CD4-positive, alpha-beta T cell (primary cell): ENCODE results near the gene UTP25. TPM values are rescaled to one million over a fixed set of nuclear protein-coding genes. Genes with fewer than 3 reads are reported as not detected.

Source experiments
- ATAC-seq: fragments of 200-7000 bp; cut with Tn5 transposase; one replicate; pipeline ENCODE4 v1.10.0; 2022; ENCODE audit warnings: mild to moderate bottlenecking; ENCODE audit not compliant: poor library complexity
- CTCF ChIA-PET: fragments of 350-600 bp; sonication (Branson Sonifier 250); formaldehyde crosslinking; loops from one replicate; lab custom pipeline; 2021; ENCODE audit warnings: antibody characterized with exemption, inconsistent platforms; lab: Charles Lee
- POLR2A ChIA-PET: fragments of 350-600 bp; sonication (Branson Sonifier 250); formaldehyde crosslinking; loops from one replicate; lab custom pipeline; 2021; ENCODE audit warnings: antibody characterized with exemption, inconsistent platforms; lab: Charles Lee
- DNase-seq, 14 experiments: peaks; one replicate each; pipeline ENCODE4 v3.0.0-alpha.2; 2013 to 2020; ENCODE audit warnings: mixed read lengths in 2 of 14
- H3K27ac ChIP-seq, 2 donors: one replicate each; pipeline versions ENCODE4 v1.5.1 to v1.7.0; 2013; ENCODE audit warnings: low read length in 2 of 2, low read depth in 1 of 2, mild to moderate bottlenecking in 1 of 2
- H3K27me3 ChIP-seq, 2 experiments: 1 replicate in 1 of 2; 2 replicates in 1 of 2; pipeline versions ENCODE4 v1.6.1 to v1.7.0; 2013; ENCODE audit warnings: low read length in 2 of 2, control low read depth in 1 of 2, mild to moderate bottlenecking in 1 of 2, moderate library complexity in 1 of 2; ENCODE audit not compliant: insufficient read depth in 2 of 2, control insufficient read depth in 1 of 2
- H3K36me3 ChIP-seq: one replicate; pipeline ENCODE4 v1.6.1; 2013; ENCODE audit warnings: low read length, control low read depth; ENCODE audit not compliant: insufficient read depth
- H3K4me1 ChIP-seq: one replicate; pipeline ENCODE4 v1.6.1; 2013; ENCODE audit warnings: low read length, control low read depth; ENCODE audit not compliant: insufficient read depth
- H3K4me3 ChIP-seq: one replicate; pipeline ENCODE4 v1.5.1; 2013; ENCODE audit warnings: mild to moderate bottlenecking, low read length, moderate library complexity
- H3K9me3 ChIP-seq, 2 experiments: 1 replicate in 1 of 2; 2 replicates in 1 of 2; pipeline versions ENCODE4 v1.6.1 to v1.7.0; 2013; ENCODE audit warnings: low read length in 2 of 2, mild to moderate bottlenecking in 2 of 2, control low read depth in 1 of 2, moderate library complexity in 1 of 2; ENCODE audit not compliant: control insufficient read depth in 1 of 2, insufficient read depth in 1 of 2
- H3K27ac Mint-ChIP-seq: one replicate; pipeline ENCODE4 v1.8.0; 2020; ENCODE audit warnings: mixed read lengths
- H3K27me3 Mint-ChIP-seq: one replicate; pipeline ENCODE4 v1.8.0; 2021; ENCODE audit warnings: mixed read lengths
- H3K36me3 Mint-ChIP-seq: one replicate; pipeline ENCODE4 v1.8.0; 2021; ENCODE audit warnings: low read depth, mixed read lengths
- H3K4me1 Mint-ChIP-seq: one replicate; pipeline ENCODE4 v1.8.0; 2021; ENCODE audit warnings: low read depth, mixed read lengths
- H3K4me3 Mint-ChIP-seq: one replicate; pipeline ENCODE4 v1.8.0; 2020; ENCODE audit warnings: mild to moderate bottlenecking, mixed read lengths
- H3K9me3 Mint-ChIP-seq: one replicate; pipeline ENCODE4 v1.8.0; 2020; ENCODE audit warnings: mixed read lengths
- intact Hi-C, 2 experiments: fragments of 100-400 bp; cut with DNase I in 1 of 2; cut with micrococcal nuclease in 1 of 2; formaldehyde crosslinking; loops; one replicate each; pipeline versions ENCODE4 v1.15.1 to v1.9.0; 2023 to 2025; cut with DNase I, micrococcal nuclease
- total RNA-seq, 174 experiments: library from RNA in 2 of 174; stranded (reverse) in 2 of 174; gene quantifications; one replicate each; pipeline ENCODE4 v1.2.3 and lab custom pipeline; 2021 to 2026
- TF ChIP-seq, protein P1 (sequence below): fragments of 200-600 bp; IDR thresholded peaks from one replicate; pipeline ENCODE4 v1.8.0; 2022; ENCODE audit warnings: antibody characterized with exemption, mild to moderate bottlenecking

UTP25 gene
- total RNA-seq, 2 experiments from 2014 or later, result 6.0 to 6.4 TPM

- no peak overlapping the region for H3K27ac Mint-ChIP-seq
- H3K36me3 Mint-ChIP-seq, result peaks cover 99% of the 10 kb centered on the region
- TF ChIP-seq, protein P1, sequence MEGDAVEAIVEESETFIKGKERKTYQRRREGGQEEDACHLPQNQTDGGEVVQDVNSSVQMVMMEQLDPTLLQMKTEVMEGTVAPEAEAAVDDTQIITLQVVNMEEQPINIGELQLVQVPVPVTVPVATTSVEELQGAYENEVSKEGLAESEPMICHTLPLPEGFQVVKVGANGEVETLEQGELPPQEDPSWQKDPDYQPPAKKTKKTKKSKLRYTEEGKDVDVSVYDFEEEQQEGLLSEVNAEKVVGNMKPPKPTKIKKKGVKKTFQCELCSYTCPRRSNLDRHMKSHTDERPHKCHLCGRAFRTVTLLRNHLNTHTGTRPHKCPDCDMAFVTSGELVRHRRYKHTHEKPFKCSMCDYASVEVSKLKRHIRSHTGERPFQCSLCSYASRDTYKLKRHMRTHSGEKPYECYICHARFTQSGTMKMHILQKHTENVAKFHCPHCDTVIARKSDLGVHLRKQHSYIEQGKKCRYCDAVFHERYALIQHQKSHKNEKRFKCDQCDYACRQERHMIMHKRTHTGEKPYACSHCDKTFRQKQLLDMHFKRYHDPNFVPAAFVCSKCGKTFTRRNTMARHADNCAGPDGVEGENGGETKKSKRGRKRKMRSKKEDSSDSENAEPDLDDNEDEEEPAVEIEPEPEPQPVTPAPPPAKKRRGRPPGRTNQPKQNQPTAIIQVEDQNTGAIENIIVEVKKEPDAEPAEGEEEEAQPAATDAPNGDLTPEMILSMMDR, result no peak
- intact Hi-C loops, result loop anchor here in 1 of 2 experiments (5.0 kb wide), 1 partner anchor 1521 kb away; no protein-coding TSS in a partner anchor
- H3K4me1 ChIP-seq, result no peaks in the 10 kb centered on the region
- H3K27me3 ChIP-seq, result no peaks in the 10 kb centered on the region
- H3K27ac ChIP-seq, result no peak overlapping the region
- H3K9me3 ChIP-seq, result no peaks in the 10 kb centered on the region
- ChIA-PET CTCF (interaction anchor here (0.9 kb wide), 1 partner anchor 13 kb away, joined by 4 read pairs; no protein-coding TSS in a partner anchor), POLR2A (no interaction called here)
- no peaks in the 10 kb centered on the region for H3K27me3 Mint-ChIP-seq
- DNase-seq, result no peak
- no peak overlapping the region for H3K4me3 Mint-ChIP-seq
- no peak overlapping the region for H3K4me3 ChIP-seq
- ATAC-seq, result no peak
- no peaks in the 10 kb centered on the region for H3K9me3 Mint-ChIP-seq
- peaks cover 99% of the 10 kb centered on the region for H3K36me3 ChIP-seq
- peaks cover 28% of the 10 kb centered on the region for H3K4me1 Mint-ChIP-seq
Observed at GRCh38 chr1:209835782-209836298, 8.1 kb downstream of the UTP25 start.

GRCh38 chr1:209837671-209838070 lies 9.9 kb downstream of the UTP25 start:
- intact Hi-C loops, result loop anchor here in 1 of 2 experiments (5.0 kb wide), 1 partner anchor 1520 kb away; no protein-coding TSS in a partner anchor
- ChIA-PET CTCF (interaction anchor here (1.0 kb wide), 1 partner anchor 10 kb away, joined by 3 read pairs; the partner anchor contains the start of gene UTP25), POLR2A (no interaction called here)
- ATAC-seq (no peak), DNase-seq (no peak)
- TF ChIP-seq, protein P1, result no peak
- Mint-ChIP-seq H3K36me3 (peaks cover 100% of the 10 kb centered on the region), H3K27ac (no peak overlapping the region), H3K4me3 (no peak overlapping the region), H3K9me3 (no peaks in the 10 kb centered on the region), H3K27me3 (no peaks in the 10 kb centered on the region), H3K4me1 (peaks cover 33% of the 10 kb centered on the region)
- H3K4me1 ChIP-seq, result no peaks in the 10 kb centered on the region
- no peaks in the 10 kb centered on the region for H3K9me3 ChIP-seq
- peaks cover 99% of the 10 kb centered on the region for H3K36me3 ChIP-seq
- no peaks in the 10 kb centered on the region for H3K27me3 ChIP-seq
- no peak overlapping the region for H3K4me3 ChIP-seq
- H3K27ac ChIP-seq, result no peak overlapping the region

DNA sequence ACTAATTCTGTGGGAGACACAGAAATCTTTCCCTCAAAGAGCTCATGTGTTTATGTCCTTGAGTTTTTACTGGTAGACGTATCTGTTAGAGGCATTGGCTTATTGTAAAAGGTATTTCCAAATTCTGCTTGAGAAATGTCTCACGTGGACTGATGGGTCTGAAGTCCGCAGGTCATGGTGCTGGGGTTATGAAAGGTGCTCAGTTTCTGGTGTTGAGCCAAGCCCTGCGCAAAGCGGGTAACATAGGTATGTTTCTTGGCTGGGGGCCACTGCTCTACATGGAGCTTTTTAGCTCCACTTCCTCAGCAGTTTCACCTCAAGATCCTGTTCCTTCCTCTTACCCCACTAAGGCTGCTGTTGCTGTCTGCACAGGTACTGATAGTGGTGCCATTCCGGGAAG lies 10.8 kb downstream of the UTP25 start:
- TF ChIP-seq, protein P1, result no peak
- Mint-ChIP-seq H3K36me3 (peaks cover 100% of the 10 kb centered on the region), H3K4me3 (no peak overlapping the region), H3K9me3 (no peaks in the 10 kb centered on the region), H3K27ac (no peak overlapping the region), H3K4me1 (peaks cover 35% of the 10 kb centered on the region), H3K27me3 (no peaks in the 10 kb centered on the region)
- DNase-seq, result no peak
- Histone ChIP-seq H3K27me3 (no peaks in the 10 kb centered on the region), H3K4me1 (no peaks in the 10 kb centered on the region), H3K27ac (no peak overlapping the region), H3K36me3 (peaks cover 99% of the 10 kb centered on the region), H3K9me3 (no peaks in the 10 kb centered on the region), H3K4me3 (no peak overlapping the region)
- POLR2A ChIA-PET, result no interaction called here
- no peak for ATAC-seq
- CTCF ChIA-PET, result interaction anchor here (1.0 kb wide), 1 partner anchor 11 kb away, joined by 3 read pairs; the partner anchor contains the start of gene UTP25
- intact Hi-C loops, result loop anchor here in 1 of 2 experiments (5.0 kb wide), 1 partner anchor 1519 kb away; no protein-coding TSS in a partner anchor
